IPS DF 4.7 (cell line): ENCODE measurements around the gene PLSCR2.
"Not testable (repeated sequence)": the region's sequence is repeated elsewhere in the genome, so short reads cannot be mapped to it uniquely, and the experiment has no call there.

ENCODE experiments used
- DNase-seq: peaks from one replicate; pipeline ENCODE4 v3.0.0-alpha.2; 2013; ENCODE audit warnings: low spot score; ENCODE audit errors: extremely low read depth

Gene PLSCR2

GRCh38 chr3:146491303-146491702 lies 21.9 kb upstream of the PLSCR2 start:
- DNase-seq = no peak

- DNase-seq = no peak
Observed at GRCh38 chr3:146485297-146485696, 15.9 kb upstream of the PLSCR2 start.

- no peak for DNase-seq
Observed at GRCh38 chr3:146476094-146476740, 6.9 kb upstream of the PLSCR2 start.

- not testable (repeated sequence) for DNase-seq
Observed at GRCh38 chr3:146474976-146475375, 5.6 kb upstream of the PLSCR2 start.

GRCh38 chr3:146473726-146474125 lies 4.4 kb upstream of the PLSCR2 start:
- DNase-seq = no peak

- DNase-seq = no peak
Observed at GRCh38 chr3:146472611-146473010, 3.2 kb upstream of the PLSCR2 start.

GRCh38 chr3:146471012-146471411 lies 1.7 kb upstream of the PLSCR2 start:
- DNase-seq = no peak

- DNase-seq = no peak
Observed at GRCh38 chr3:146470425-146470990, 1.1 kb upstream of the PLSCR2 start.

GRCh38 chr3:146468671-146469149 lies 651 bp downstream of the PLSCR2 start:
- DNase-seq = no peak

- DNase-seq = no peak
Observed at GRCh38 chr3:146468234-146468633, 1.1 kb downstream of the PLSCR2 start.

GRCh38 chr3:146466604-146467003 lies 2.8 kb downstream of the PLSCR2 start:
- no peak for DNase-seq

- DNase-seq = no peak
Observed at GRCh38 chr3:146465693-146466465, 3.5 kb downstream of the PLSCR2 start.

GRCh38 chr3:146464783-146465182 lies 4.6 kb downstream of the PLSCR2 start:
- no peak for DNase-seq

GRCh38 chr3:146464005-146464595 lies 5.3 kb downstream of the PLSCR2 start:
- no peak for DNase-seq

GRCh38 chr3:146454796-146455195 lies 14.6 kb downstream of the PLSCR2 start:
- DNase-seq = no peak

- no peak for DNase-seq
Observed at GRCh38 chr3:146449613-146450012, 19.7 kb downstream of the PLSCR2 start.

- no peak for DNase-seq
Observed at GRCh38 chr3:146449076-146449475, 20.3 kb downstream of the PLSCR2 start.

GRCh38 chr3:146446026-146446425 lies 23.3 kb downstream of the PLSCR2 start:
- no peak for DNase-seq

GRCh38 chr3:146440310-146440709 lies 29.1 kb downstream of the PLSCR2 start:
- DNase-seq = not testable (repeated sequence)

- DNase-seq = no peak
Observed at GRCh38 chr3:146432066-146432465, 37.3 kb downstream of the PLSCR2 start.

- no peak for DNase-seq
Observed at GRCh38 chr3:146431240-146431639, 38.1 kb downstream of the PLSCR2 start.

GRCh38 chr3:146425341-146425740 lies 44.0 kb downstream of the PLSCR2 start:
- no peak for DNase-seq
